Upper lobe of left lung (tissue), 6 donors: ENCODE data around the gene FKBP2. TPM values are rescaled to one million over a fixed set of nuclear protein-coding genes. Genes with fewer than 3 reads are reported as not detected.

Experiments used
- ATAC-seq, 2 donors: fragments of 200-7000 bp; cut with Tn5 transposase; one replicate each; pipeline ENCODE4 v1.9.1; 2022; ENCODE audit warnings: mild to moderate bottlenecking in 2 of 2, moderate library complexity in 2 of 2; ENCODE audit not compliant: low FRiP score in 2 of 2
- DNase-seq, 2 donors: peaks; one replicate each; pipeline ENCODE4 v3.0.0-alpha.2; 2019 to 2020
- H3K27ac ChIP-seq, 4 donors: fragments of 200-600 bp; sonication (generic); one replicate each; pipeline ENCODE4 v1.5.1; 2016 to 2019
- H3K27me3 ChIP-seq, 4 donors: fragments of 200-600 bp; sonication (generic); one replicate each; pipeline ENCODE4 v1.5.1; 2017 to 2019
- H3K36me3 ChIP-seq, 4 donors: fragments of 200-600 bp; sonication (generic); one replicate each; pipeline ENCODE4 v1.5.1; 2016 to 2019
- H3K4me1 ChIP-seq, 4 donors: fragments of 200-600 bp; sonication (generic); one replicate each; pipeline ENCODE4 v1.5.1; 2018 to 2019
- H3K4me3 ChIP-seq, 4 donors: fragments of 200-600 bp; sonication (generic); one replicate each; pipeline ENCODE4 v1.5.1; 2017 to 2019; ENCODE audit warnings: mild to moderate bottlenecking in 2 of 4, moderate library complexity in 1 of 4
- H3K9me3 ChIP-seq, 4 donors: fragments of 200-600 bp; sonication (generic); one replicate each; pipeline ENCODE4 v1.5.1; 2018 to 2019
- CTCF ChIP-seq, 6 experiments: fragments of 450-650 bp in 4 of 6; fragments of 200-600 bp in 2 of 6; sonication (generic) in 2 of 6; IDR thresholded peaks; one replicate each; pipeline ENCODE4 v1.5.1; 2016 to 2019; ENCODE audit warnings: antibody characterized with exemption in 6 of 6
- EP300 ChIP-seq, 4 donors: sonication (generic); formaldehyde crosslinking; IDR thresholded peaks; one replicate each; pipeline ENCODE4 v1.5.1; 2017; ENCODE audit warnings: antibody characterized with exemption in 4 of 4, control low read depth in 2 of 4
- POLR2A ChIP-seq, 4 donors: fragments of 450-650 bp; IDR thresholded peaks; one replicate each; pipeline ENCODE4 v1.5.1; 2016 to 2017; ENCODE audit warnings: antibody characterized with exemption in 4 of 4, mild to moderate bottlenecking in 2 of 4
- POLR2AphosphoS5 ChIP-seq, 2 donors: sonication (generic); formaldehyde crosslinking; IDR thresholded peaks; one replicate each; pipeline ENCODE4 v1.5.1; 2017; ENCODE audit warnings: antibody characterized with exemption in 2 of 2
- WGBS, 2 donors: methylation state at CpG; one replicate each; pipeline ENCODE4 v1.1.5; 2017 to 2018; 5-methylcytosine and 5-hydroxymethylcytosine counted together
- total RNA-seq, 6 donors: library from RNA; depleted of rRNA in 4 of 6; stranded (reverse); fragments of >200 nt in 4 of 6; gene quantifications; one replicate each; pipeline versions ENCODE4 v1.1.0 to v1.2.1, GENCODE V29; 2016 to 2021
- donor health status: DM: no; HTN: no; CAD: no; lungs with moderate emphysema.
- donor health status: DM: no; HTN: yes; CAD: no; lungs with severe emphysema.

The FKBP2 gene
- total RNA-seq, 6 donors from 2014 or later = 40.9 to 132 (median 63.1) TPM

- no peak for ATAC-seq
- H3K4me1 ChIP-seq = peaks cover 3 to 5% (median 5%) of the 10 kb centered on the region in 4 donors
- H3K4me3 ChIP-seq = no peak overlapping the region
- H3K36me3 ChIP-seq = peaks cover 14 to 94% (median 82%) of the 10 kb centered on the region in 4 donors
- H3K9me3 ChIP-seq = no peaks in the 10 kb centered on the region
- whole genome bisulfite sequencing, 2 donors = 92 to 94% methylated on average over 32 to 36 of the region's 42 CpGs
- H3K27ac ChIP-seq = no peak overlapping the region
- DNase-seq = peak in 1 of 2 donors; percentile 78
- no peak for TF ChIP-seq EP300 (IDR thresholded peaks at IDR 0.05)
- TF ChIP-seq CTCF (IDR thresholded peaks at IDR 0.05) = no peak
- no peak for TF ChIP-seq POLR2AphosphoS5 (IDR thresholded peaks at IDR 0.05)
- no peak for TF ChIP-seq POLR2A (IDR thresholded peaks at IDR 0.05)
- H3K27me3 ChIP-seq = no peaks in the 10 kb centered on the region
These were observed 21.5 kb downstream of the FKBP2 start for GRCh38 chr11:64262271-64263002.

GRCh38 chr11:64263021-64263946, 22.4 kb downstream of the FKBP2 start:
- WGBS, 2 donors = 81 to 89% methylated on average over 12 to 22 of the region's 29 CpGs
- ATAC-seq (no peak), DNase-seq (no peak)
- H3K4me1 ChIP-seq = peaks cover 10 to 14% (median 13%) of the 10 kb centered on the region in 4 donors
- no peaks in the 10 kb centered on the region for H3K27me3 ChIP-seq
- peaks cover 14 to 86% (median 76%) of the 10 kb centered on the region in 4 donors for H3K36me3 ChIP-seq
- no peak for TF ChIP-seq POLR2AphosphoS5 (IDR thresholded peaks at IDR 0.05)
- TF ChIP-seq POLR2A (IDR thresholded peaks at IDR 0.05) = no peak
- no peak for TF ChIP-seq EP300 (IDR thresholded peaks at IDR 0.05)
- TF ChIP-seq CTCF (IDR thresholded peaks at IDR 0.05) = no peak
- no peak overlapping the region for H3K27ac ChIP-seq
- no peaks in the 10 kb centered on the region for H3K9me3 ChIP-seq
- no peak overlapping the region for H3K4me3 ChIP-seq

GRCh38 chr11:64263947-64264317, 23.0 kb downstream of the FKBP2 start:
- no peaks in the 10 kb centered on the region for H3K27me3 ChIP-seq
- peaks cover 17 to 20% (median 20%) of the 10 kb centered on the region in 4 donors for H3K4me1 ChIP-seq
- peaks cover 10 to 79% (median 70%) of the 10 kb centered on the region in 4 donors for H3K36me3 ChIP-seq
- H3K9me3 ChIP-seq = no peaks in the 10 kb centered on the region
- ATAC-seq (no peak), DNase-seq (peak in 1 of 2 donors; percentile 7)
- WGBS, 2 donors = 80 to 99% methylated on average over 3 to 8 of the region's 8 CpGs
- H3K27ac ChIP-seq = no peak overlapping the region
- no peak overlapping the region for H3K4me3 ChIP-seq
- TF ChIP-seq CTCF (IDR thresholded peaks at IDR 0.05) (no peak), POLR2AphosphoS5 (IDR thresholded peaks at IDR 0.05) (no peak), EP300 (IDR thresholded peaks at IDR 0.05) (no peak), POLR2A (IDR thresholded peaks at IDR 0.05) (no peak)

- Histone ChIP-seq H3K27ac (no peak overlapping the region), H3K4me1 (peaks cover 18 to 22% (median 22%) of the 10 kb centered on the region in 4 donors), H3K9me3 (no peaks in the 10 kb centered on the region), H3K4me3 (no peak overlapping the region), H3K27me3 (no peaks in the 10 kb centered on the region), H3K36me3 (peaks cover 7 to 74% (median 65%) of the 10 kb centered on the region in 4 donors)
- no peak for TF ChIP-seq POLR2AphosphoS5 (IDR thresholded peaks at IDR 0.05)
- ATAC-seq (no peak), DNase-seq (peak in 1 of 2 donors; percentile 57)
- WGBS, 2 donors = 88 to 100% methylated on average over 9 to 10 of the region's 10 CpGs
These were observed 23.5 kb downstream of the FKBP2 start for GRCh38 chr11:64264371-64264852.
